Measurements from ENCODE around the gene EXOSC5. TPM values are rescaled to one million over a fixed set of nuclear protein-coding genes. Genes with fewer than 3 reads are reported as not detected.
"Not testable (repeated sequence)": the region's sequence is repeated elsewhere in the genome, so short reads cannot be mapped to it uniquely, and the experiment has no call there.

The EXOSC5 gene
- total RNA-seq, 4 donors from 2014 or later = 23.0 to 51.5 (median 31.9) TPM

GRCh38 chr19:41439441-41440222, 42.5 kb upstream of the EXOSC5 start, which contains the start of gene DMAC2:
Gene DMAC2, minus strand, starts transcription at chr19:41439912. Its CDS starts 13 bp downstream, at chr19:41439899.
- H3K36me3 ChIP-seq = peaks cover 7% of the 10 kb centered on the region
- H3K27me3 ChIP-seq = no peaks in the 10 kb centered on the region
- peak in 2 of 3 donors; percentile 79 to 85 for TF ChIP-seq POLR2AphosphoS5 (IDR thresholded peaks at IDR 0.05)
- TF ChIP-seq POLR2A (IDR thresholded peaks at IDR 0.05) = no peak
- TF ChIP-seq CTCF (IDR thresholded peaks at IDR 0.05) = peak in 1 of 2 donors; percentile 44
- 2% methylated on average over 29 of the region's 40 CpGs for WGBS
- peak within 1 kb of the TSS; percentile 78 for H3K4me3 ChIP-seq
- H3K4me1 ChIP-seq = peaks cover 18% of the 10 kb centered on the region
- DNase-seq (ENCODE audit: low spot score in 2 of 2) = peak; percentile 99
- H3K9me3 ChIP-seq = no peaks in the 10 kb centered on the region
- peak within 1 kb of the TSS; percentile 95 for H3K27ac ChIP-seq

GRCh38 chr19:41437944-41438574, 40.9 kb upstream of the EXOSC5 start:
- peak in 1 of 2 donors; percentile 53 for DNase-seq (ENCODE audit: low spot score in 2 of 2)
- 94% methylated on average over 7 of the region's 7 CpGs for WGBS
- Histone ChIP-seq H3K9me3 (no peaks in the 10 kb centered on the region), H3K4me3 (no peak overlapping the region), H3K36me3 (peaks cover 13% of the 10 kb centered on the region), H3K27me3 (no peaks in the 10 kb centered on the region), H3K4me1 (peaks cover 18% of the 10 kb centered on the region), H3K27ac (no peak overlapping the region)
- TF ChIP-seq POLR2AphosphoS5 (IDR thresholded peaks at IDR 0.05) = no peak
- TF ChIP-seq CTCF (IDR thresholded peaks at IDR 0.05) = no peak
- TF ChIP-seq EP300 (IDR thresholded peaks at IDR 0.05) = no peak
- no peak for TF ChIP-seq POLR2A (IDR thresholded peaks at IDR 0.05)

GRCh38 chr19:41436674-41436951, 39.5 kb upstream of the EXOSC5 start:
- Histone ChIP-seq H3K9me3 (no peaks in the 10 kb centered on the region), H3K4me1 (peaks cover 18% of the 10 kb centered on the region), H3K36me3 (peaks cover 28% of the 10 kb centered on the region), H3K27ac (no peak overlapping the region), H3K27me3 (no peaks in the 10 kb centered on the region), H3K4me3 (no peak overlapping the region)
- no peak for DNase-seq (ENCODE audit: low spot score in 2 of 2)
- TF ChIP-seq POLR2AphosphoS5 (IDR thresholded peaks at IDR 0.05) (no peak), POLR2A (IDR thresholded peaks at IDR 0.05) (no peak), EP300 (IDR thresholded peaks at IDR 0.05) (no peak), CTCF (IDR thresholded peaks at IDR 0.05) (no peak)

- TF ChIP-seq CTCF (IDR thresholded peaks at IDR 0.05) (no peak), POLR2A (IDR thresholded peaks at IDR 0.05) (no peak), POLR2AphosphoS5 (IDR thresholded peaks at IDR 0.05) (no peak), EP300 (IDR thresholded peaks at IDR 0.05) (no peak)
- WGBS = 96% methylated on average over 18 of the region's 19 CpGs
Measured at GRCh38 chr19:41435936-41436673, 38.9 kb upstream of the EXOSC5 start.

GRCh38 chr19:41435376-41435775, 38.2 kb upstream of the EXOSC5 start:
- H3K4me3 ChIP-seq; DNase-seq (ENCODE audit: low spot score in 2 of 2); H3K9me3 ChIP-seq; H3K27me3 ChIP-seq; H3K27ac ChIP-seq: not testable (repeated sequence)
- 97% methylated on average over 11 of the region's 11 CpGs for WGBS
- H3K36me3 ChIP-seq = peaks cover 40% of the 10 kb centered on the region
- H3K4me1 ChIP-seq = peaks cover 14% of the 10 kb centered on the region

More at GRCh38 chr19:41435936-41436673, 38.9 kb upstream of the EXOSC5 start:
- DNase-seq (ENCODE audit: low spot score in 2 of 2) = no peak
- H3K27me3 ChIP-seq = no peaks in the 10 kb centered on the region
- H3K9me3 ChIP-seq = no peaks in the 10 kb centered on the region
- no peak overlapping the region for H3K27ac ChIP-seq
- no peak overlapping the region for H3K4me3 ChIP-seq
- H3K4me1 ChIP-seq = peaks cover 18% of the 10 kb centered on the region
- H3K36me3 ChIP-seq = peaks cover 33% of the 10 kb centered on the region
